Hepatocyte (in vitro differentiated cells): ENCODE data around the gene AP3S2.

Source experiments
- CTCF ChIP-seq: fragments of 200-600 bp; sonication (generic); IDR thresholded peaks from 2 replicates; pipeline ENCODE4 v1.5.1; 2016; ENCODE audit warnings: antibody characterized with exemption, mild to moderate bottlenecking; ENCODE audit not compliant: poor library complexity
- EZH2 ChIP-seq: fragments of 200-600 bp; sonication (generic); IDR thresholded peaks from 2 replicates; pipeline ENCODE4 v1.6.1; 2016; ENCODE audit warnings: antibody characterized with exemption, mild to moderate bottlenecking, borderline replicate concordance

GRCh38 chr15:89790206-89790605, 103.6 kb downstream of the AP3S2 start:
- TF ChIP-seq CTCF (no peak), EZH2 (no peak)
